ENCODE measurements around the gene SPOCK3. TPM values are rescaled to one million over a fixed set of nuclear protein-coding genes. Genes with fewer than 3 reads are reported as not detected.

Gene SPOCK3
- polyA plus RNA-seq, 1 experiment: not detected

GRCh38 chr4:167000141-167000852 is 234.0 kb downstream of the SPOCK3 start:
- DNase-seq (ENCODE audit: low read depth): no peak
- Histone ChIP-seq H3K4me3 (ENCODE audit: low read depth, low read length) (no peak overlapping the region), H3K27me3 (ENCODE audit: control insufficient read depth, insufficient read depth, low read length) (no peaks in the 10 kb centered on the region), H3K36me3 (ENCODE audit: control insufficient read depth, insufficient read depth, low read length) (no peaks in the 10 kb centered on the region)
- TF ChIP-seq CTCF (IDR thresholded peaks at IDR 0.05; ENCODE audit: insufficient read depth, low read depth, low read length): no peak
- ChIA-PET CTCF (no interaction called here), POLR2A (no interaction called here)

GRCh38 chr4:166996216-166996615 is 238.1 kb downstream of the SPOCK3 start:
- Histone ChIP-seq H3K4me3 (ENCODE audit: low read depth, low read length) (no peak overlapping the region), H3K27me3 (ENCODE audit: control insufficient read depth, insufficient read depth, low read length) (no peaks in the 10 kb centered on the region), H3K36me3 (ENCODE audit: control insufficient read depth, insufficient read depth, low read length) (no peaks in the 10 kb centered on the region)
- TF ChIP-seq CTCF (IDR thresholded peaks at IDR 0.05; ENCODE audit: insufficient read depth, low read depth, low read length): no peak
- CTCF ChIA-PET: no interaction called here
- DNase-seq (ENCODE audit: low read depth): no peak
- POLR2A ChIA-PET: no interaction called here

GRCh38 chr4:166994686-166995085 is 239.6 kb downstream of the SPOCK3 start:
- H3K36me3 ChIP-seq (ENCODE audit: control insufficient read depth, insufficient read depth, low read length): no peaks in the 10 kb centered on the region
- no peak overlapping the region for H3K4me3 ChIP-seq (ENCODE audit: low read depth, low read length)
- ChIA-PET POLR2A (no interaction called here), CTCF (no interaction called here)
- DNase-seq (ENCODE audit: low read depth): no peak
- no peaks in the 10 kb centered on the region for H3K27me3 ChIP-seq (ENCODE audit: control insufficient read depth, insufficient read depth, low read length)
- TF ChIP-seq CTCF (IDR thresholded peaks at IDR 0.05; ENCODE audit: insufficient read depth, low read depth, low read length): no peak

GRCh38 chr4:166991006-166991561 is 243.2 kb downstream of the SPOCK3 start:
- ChIA-PET POLR2A (no interaction called here), CTCF (no interaction called here)
- no peak for TF ChIP-seq CTCF (IDR thresholded peaks at IDR 0.05; ENCODE audit: insufficient read depth, low read depth, low read length)
- Histone ChIP-seq H3K27me3 (ENCODE audit: control insufficient read depth, insufficient read depth, low read length) (no peaks in the 10 kb centered on the region), H3K36me3 (ENCODE audit: control insufficient read depth, insufficient read depth, low read length) (no peaks in the 10 kb centered on the region), H3K4me3 (ENCODE audit: low read depth, low read length) (no peak overlapping the region)
- DNase-seq (ENCODE audit: low read depth): no peak

- CTCF ChIA-PET: no interaction called here
- Histone ChIP-seq H3K27me3 (ENCODE audit: control insufficient read depth, insufficient read depth, low read length) (no peaks in the 10 kb centered on the region), H3K36me3 (ENCODE audit: control insufficient read depth, insufficient read depth, low read length) (no peaks in the 10 kb centered on the region), H3K4me3 (ENCODE audit: low read depth, low read length) (no peak overlapping the region)
- DNase-seq (ENCODE audit: low read depth): no peak
- TF ChIP-seq CTCF (IDR thresholded peaks at IDR 0.05; ENCODE audit: insufficient read depth, low read depth, low read length): no peak
- POLR2A ChIA-PET: no interaction called here
Measured at GRCh38 chr4:166989886-166990285, 244.4 kb downstream of the SPOCK3 start.

All from BJ (cell line).